ENCODE data around the gene SYNJ2. TPM values are rescaled to one million over a fixed set of nuclear protein-coding genes. Genes with fewer than 3 reads are reported as not detected.

The SYNJ2 gene
- total and polyA plus RNA-seq, 2 experiments from 2014 or later: 20.5 to 28.6 TPM

DNA sequence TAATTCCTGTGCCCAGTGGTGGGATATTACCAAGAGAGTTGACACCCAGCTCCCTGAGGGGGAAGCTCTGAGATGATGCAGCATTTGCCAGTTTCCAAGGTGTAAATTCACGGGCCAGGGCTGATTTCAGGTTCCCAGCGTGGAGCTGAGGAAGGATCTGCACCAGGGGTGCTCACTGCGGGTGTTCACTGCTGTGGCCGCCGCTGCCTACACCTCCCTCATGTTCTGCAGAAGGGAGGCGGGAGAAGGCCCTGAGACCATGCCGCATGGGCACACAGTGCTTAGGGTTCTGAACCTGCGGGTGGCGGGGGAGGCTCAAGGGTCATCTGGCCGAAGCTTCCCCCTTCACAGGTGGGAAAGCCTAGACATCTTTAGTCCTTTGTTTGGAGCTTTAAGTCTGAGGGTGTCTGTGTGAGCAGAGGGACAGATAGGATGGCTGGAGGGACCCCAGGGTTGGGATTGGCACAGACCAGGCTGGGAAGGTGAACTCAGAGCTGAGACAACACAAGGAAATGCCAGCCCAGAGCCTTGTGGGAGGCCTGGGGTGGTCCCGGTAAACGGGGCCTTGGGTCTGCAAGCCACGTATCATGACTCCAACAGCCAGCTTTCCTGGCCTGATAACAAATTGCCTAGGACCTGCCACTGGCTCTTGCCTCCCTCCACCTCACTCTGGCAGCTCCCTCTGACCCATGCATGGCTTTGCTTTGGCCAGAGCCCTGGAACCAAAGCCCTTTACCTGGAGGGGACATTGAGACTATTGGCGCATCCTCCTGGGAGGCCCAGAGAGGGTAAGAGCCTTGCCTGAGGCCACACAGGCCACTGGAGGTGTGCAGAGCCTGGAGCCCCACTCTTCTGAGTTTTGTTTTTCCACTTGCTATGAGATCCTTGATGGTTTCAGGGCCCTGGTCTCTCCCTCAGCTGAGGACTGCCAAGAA, 40.4 kb downstream of the SYNJ2 start:
- peaks cover 17% of the 10 kb centered on the region for H3K36me3 ChIP-seq (ENCODE audit: low read depth)
- TF ChIP-seq EZH2 (IDR thresholded peaks at IDR 0.05; ENCODE audit: insufficient read depth, poor library complexity, severe bottlenecking): no peak
- no peak for TF ChIP-seq EZH2phosphoT487 (IDR thresholded peaks at IDR 0.05; ENCODE audit: insufficient read depth, low read depth)
- H3K9me2 ChIP-seq (ENCODE audit: insufficient read depth): no peaks in the 10 kb centered on the region
- H3K27me3 ChIP-seq (replicated peaks; ENCODE audit: insufficient read depth): no peaks in the 10 kb centered on the region
- H2AFZ ChIP-seq: no peak overlapping the region
- H3K9me3 ChIP-seq (ENCODE audit: low read depth): no peaks in the 10 kb centered on the region
- peaks cover 20% of the 10 kb centered on the region for H3K4me1 ChIP-seq (ENCODE audit: insufficient read depth)
- H3K4me2 ChIP-seq (ENCODE audit: unreplicated experiment): no peak overlapping the region
- H3F3A ChIP-seq (ENCODE audit: insufficient read depth): peaks cover 22% of the 10 kb centered on the region; the same call in 1 of the 2 replicates
- peaks cover 90% of the 10 kb centered on the region for H3K79me2 ChIP-seq (ENCODE audit: insufficient read depth)
- in situ Hi-C loops (cut with MboI): no loop called here
- H3K27ac ChIP-seq: no peak overlapping the region
- no peak for DNase-seq
- WGBS, 2 experiments (ENCODE audit: low coverage in 1 of 2, low lambda C conversion rate in 2 of 2, missing lambda C conversion rate in 2 of 2): 92 to 94% methylated on average over 14 of the region's 14 CpGs
- no peak overlapping the region for H3K9ac ChIP-seq
- H3K4me3 ChIP-seq: no peak overlapping the region
- no peaks in the 10 kb centered on the region for H4K20me1 ChIP-seq (ENCODE audit: insufficient read depth)

DNA sequence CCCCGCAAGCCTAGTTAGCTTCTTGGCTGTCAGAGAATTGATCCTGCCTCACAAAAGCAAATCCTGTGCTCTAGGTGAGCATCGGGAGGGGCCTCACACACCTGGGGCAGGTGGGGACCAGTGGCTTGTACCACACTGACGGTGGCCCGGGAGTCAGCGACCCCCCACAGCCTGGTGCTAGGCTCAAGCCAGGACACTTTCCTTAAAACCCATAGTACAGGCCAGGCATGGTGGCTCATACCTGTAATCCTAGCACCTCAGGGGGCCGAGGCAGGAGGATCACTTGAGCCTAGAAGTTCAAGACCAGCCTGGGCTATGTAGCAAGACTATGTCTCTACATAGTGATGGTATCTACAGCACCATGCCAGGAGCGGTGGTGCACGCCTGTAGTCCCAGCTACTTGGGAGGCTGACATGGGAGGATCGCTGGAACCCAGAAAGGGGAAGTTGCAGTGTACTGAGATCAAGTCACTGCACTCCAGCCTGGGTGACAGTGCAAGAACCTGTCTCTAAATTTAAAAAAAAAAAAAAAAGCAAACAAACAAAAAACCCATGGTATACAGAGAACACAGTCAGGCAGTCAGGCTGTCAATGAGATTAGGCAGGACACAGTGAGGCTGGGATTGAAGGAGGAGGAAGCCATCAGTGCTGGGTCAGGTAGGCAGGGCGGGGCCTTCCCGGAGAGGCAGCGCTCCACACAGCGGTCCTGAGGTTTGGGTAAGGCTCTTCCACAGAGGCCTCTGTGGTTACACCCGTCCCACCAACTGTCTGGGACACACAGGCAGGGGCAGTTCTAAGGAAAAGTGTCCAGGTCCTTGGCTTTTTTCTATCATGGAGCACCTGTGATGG, 41.3 kb downstream of the SYNJ2 start:
- Histone ChIP-seq H3K36me3 (ENCODE audit: low read depth) (peaks cover 17% of the 10 kb centered on the region), H3K27ac (no peak overlapping the region), H3F3A (ENCODE audit: insufficient read depth) (peaks cover 22% of the 10 kb centered on the region; the same call in 1 of the 2 replicates), H4K20me1 (ENCODE audit: insufficient read depth) (no peaks in the 10 kb centered on the region), H3K9me2 (ENCODE audit: insufficient read depth) (no peaks in the 10 kb centered on the region), H2AFZ (no peak overlapping the region), H3K9me3 (ENCODE audit: low read depth) (no peaks in the 10 kb centered on the region), H3K27me3 (replicated peaks; ENCODE audit: insufficient read depth) (no peaks in the 10 kb centered on the region), H3K79me2 (ENCODE audit: insufficient read depth) (peaks cover 90% of the 10 kb centered on the region), H3K4me1 (ENCODE audit: insufficient read depth) (peaks cover 23% of the 10 kb centered on the region), H3K4me2 (ENCODE audit: unreplicated experiment) (no peak overlapping the region), H3K9ac (no peak overlapping the region), H3K4me3 (no peak overlapping the region)
- WGBS, 2 experiments (ENCODE audit: low coverage in 1 of 2, low lambda C conversion rate in 2 of 2, missing lambda C conversion rate in 2 of 2): 91 to 95% methylated on average over 14 of the region's 14 CpGs
- in situ Hi-C loops (cut with MboI): no loop called here
- no peak for TF ChIP-seq EZH2phosphoT487 (IDR thresholded peaks at IDR 0.05; ENCODE audit: insufficient read depth, low read depth)
- TF ChIP-seq EZH2 (IDR thresholded peaks at IDR 0.05; ENCODE audit: insufficient read depth, poor library complexity, severe bottlenecking): no peak
- no peak for DNase-seq

DNA sequence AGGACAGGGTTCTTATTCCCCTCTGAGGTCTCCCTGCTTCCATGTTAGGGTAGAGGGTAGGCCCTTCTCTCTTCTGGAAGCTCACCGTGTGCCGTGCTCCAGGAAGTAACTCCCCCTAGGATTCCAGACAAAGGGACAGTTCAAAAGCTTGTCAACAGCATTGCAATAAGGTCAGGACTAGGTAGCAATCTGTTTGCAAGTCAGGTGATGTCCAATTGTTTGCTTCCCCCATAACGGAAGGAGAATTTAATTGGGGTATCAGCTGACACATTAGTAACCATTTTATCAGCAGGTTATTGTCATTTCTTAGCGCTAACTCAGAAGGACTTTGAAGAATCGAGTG, 41.9 kb downstream of the SYNJ2 start:
- Histone ChIP-seq H3K4me3 (no peak overlapping the region), H3K79me2 (ENCODE audit: insufficient read depth) (peaks cover 90% of the 10 kb centered on the region), H3K27me3 (replicated peaks; ENCODE audit: insufficient read depth) (no peaks in the 10 kb centered on the region), H3K9ac (no peak overlapping the region), H3K27ac (no peak overlapping the region), H2AFZ (no peak overlapping the region), H3K36me3 (ENCODE audit: low read depth) (peaks cover 17% of the 10 kb centered on the region), H3K4me1 (ENCODE audit: insufficient read depth) (peaks cover 23% of the 10 kb centered on the region), H3F3A (ENCODE audit: insufficient read depth) (peaks cover 22% of the 10 kb centered on the region; the same call in 1 of the 2 replicates), H3K9me2 (ENCODE audit: insufficient read depth) (no peaks in the 10 kb centered on the region), H3K9me3 (ENCODE audit: low read depth) (no peaks in the 10 kb centered on the region), H3K4me2 (ENCODE audit: unreplicated experiment) (no peak overlapping the region), H4K20me1 (ENCODE audit: insufficient read depth) (no peaks in the 10 kb centered on the region)
- in situ Hi-C loops (cut with MboI): no loop called here
- no peak for TF ChIP-seq EZH2 (IDR thresholded peaks at IDR 0.05; ENCODE audit: insufficient read depth, poor library complexity, severe bottlenecking)
- TF ChIP-seq EZH2phosphoT487 (IDR thresholded peaks at IDR 0.05; ENCODE audit: insufficient read depth, low read depth): no peak
- 97 to 99% methylated on average over 5 of the region's 5 CpGs for WGBS, 2 experiments (ENCODE audit: low coverage in 1 of 2, low lambda C conversion rate in 2 of 2, missing lambda C conversion rate in 2 of 2)
- DNase-seq: no peak

DNA sequence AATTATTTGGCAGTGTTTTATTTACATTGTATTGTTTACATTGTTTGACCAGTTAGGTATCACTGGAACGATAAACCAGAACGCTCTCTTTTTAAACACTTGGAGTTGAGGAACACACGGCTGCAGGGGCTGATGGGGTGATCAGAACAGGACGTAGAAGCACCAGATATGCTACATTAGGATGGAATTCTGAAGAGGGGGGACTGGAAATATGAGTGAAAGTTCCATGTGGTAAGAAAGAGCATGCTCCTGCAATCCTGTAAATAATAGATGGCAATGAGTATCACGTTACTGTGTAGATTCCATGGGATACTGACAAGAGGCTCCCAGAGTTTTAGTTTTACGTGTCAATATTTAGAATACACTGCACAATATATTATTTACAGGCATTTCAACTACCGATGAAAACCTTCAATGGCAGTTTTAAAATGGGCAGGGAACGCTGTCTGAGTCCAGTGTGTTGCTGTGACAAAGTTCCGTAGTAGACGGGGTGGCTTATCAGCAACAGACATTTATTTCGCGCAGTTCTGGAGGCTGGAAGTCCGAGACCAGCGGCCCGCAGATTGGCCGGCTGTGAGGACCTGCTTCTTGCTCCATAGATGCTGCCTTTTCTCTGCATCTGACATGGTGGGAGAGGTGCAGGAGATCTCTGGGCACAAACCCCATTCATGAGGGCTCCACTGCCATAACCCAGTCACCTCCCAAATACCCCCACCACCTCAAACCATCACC, 43.1 kb downstream of the SYNJ2 start:
- in situ Hi-C loops (cut with MboI): no loop called here
- H3K27ac ChIP-seq: peak overlapping the region; percentile 99
- DNase-seq: no peak
- H3K9ac ChIP-seq: peak overlapping the region; percentile 91; the same call in 1 of the 2 replicates
- no peaks in the 10 kb centered on the region for H4K20me1 ChIP-seq (ENCODE audit: insufficient read depth)
- no peak overlapping the region for H3K4me3 ChIP-seq
- WGBS, 2 experiments (ENCODE audit: low coverage in 1 of 2, low lambda C conversion rate in 2 of 2, missing lambda C conversion rate in 2 of 2): 94 to 96% methylated on average over 16 of the region's 16 CpGs
- H3K36me3 ChIP-seq (ENCODE audit: low read depth): peaks cover 16% of the 10 kb centered on the region
- H3K4me2 ChIP-seq (ENCODE audit: unreplicated experiment): no peak overlapping the region
- H3F3A ChIP-seq (ENCODE audit: insufficient read depth): peaks cover 26% of the 10 kb centered on the region; the same call in 1 of the 2 replicates
- H2AFZ ChIP-seq: no peak overlapping the region
- H3K9me2 ChIP-seq (ENCODE audit: insufficient read depth): no peaks in the 10 kb centered on the region
- peaks cover 23% of the 10 kb centered on the region for H3K4me1 ChIP-seq (ENCODE audit: insufficient read depth)
- TF ChIP-seq EZH2phosphoT487 (IDR thresholded peaks at IDR 0.05; ENCODE audit: insufficient read depth, low read depth): no peak
- no peak for TF ChIP-seq EZH2 (IDR thresholded peaks at IDR 0.05; ENCODE audit: insufficient read depth, poor library complexity, severe bottlenecking)
- H3K9me3 ChIP-seq (ENCODE audit: low read depth): no peaks in the 10 kb centered on the region
- H3K79me2 ChIP-seq (ENCODE audit: insufficient read depth): peaks cover 84% of the 10 kb centered on the region
- no peaks in the 10 kb centered on the region for H3K27me3 ChIP-seq (replicated peaks; ENCODE audit: insufficient read depth)
